ENCODE measurements around the gene PTPRN2.
A peak's percentile ranks its signal among the peaks of the same experiment; 100 is the strongest.
"Not testable (repeated sequence)": the region's sequence is repeated elsewhere in the genome, so short reads cannot be mapped to it uniquely, and the experiment has no call there.

Gene PTPRN2

GRCh38 chr7:158508802-158509385 lies 78.7 kb downstream of the PTPRN2 start:
- peak in 2 of 3 experiments; percentile 60 to 75 for DNase-seq

- DNase-seq = peak in 2 of 3 experiments; percentile 69 to 88
Observed at GRCh38 chr7:158508321-158508720, 79.3 kb downstream of the PTPRN2 start.

GRCh38 chr7:158507917-158508316 lies 79.7 kb downstream of the PTPRN2 start:
- DNase-seq = no peak

GRCh38 chr7:158507175-158507574 lies 80.4 kb downstream of the PTPRN2 start:
- DNase-seq = not testable (repeated sequence)

GRCh38 chr7:158506626-158507025 lies 81.0 kb downstream of the PTPRN2 start:
- no peak for DNase-seq

- DNase-seq = no peak
Observed at GRCh38 chr7:158505683-158506082, 81.9 kb downstream of the PTPRN2 start.

- no peak for DNase-seq
Observed at GRCh38 chr7:158502068-158502750, 85.4 kb downstream of the PTPRN2 start.

GRCh38 chr7:158501393-158502067 lies 86.1 kb downstream of the PTPRN2 start:
- DNase-seq = no peak

GRCh38 chr7:158500651-158501052 lies 87.0 kb downstream of the PTPRN2 start:
- DNase-seq = no peak

GRCh38 chr7:158499082-158499455 lies 88.6 kb downstream of the PTPRN2 start:
- DNase-seq = peak in 1 of 3 experiments; percentile 19

- DNase-seq = no peak
Observed at GRCh38 chr7:158498443-158499081, 89.1 kb downstream of the PTPRN2 start.

GRCh38 chr7:158497627-158498026 lies 90.0 kb downstream of the PTPRN2 start:
- DNase-seq = peak in 1 of 3 experiments; percentile 39

- peak; percentile 70 to 91 (median 81) for DNase-seq
Observed at GRCh38 chr7:158495786-158496185, 91.8 kb downstream of the PTPRN2 start.

- DNase-seq = peak; percentile 45 to 86 (median 77)
Observed at GRCh38 chr7:158495216-158495615, 92.4 kb downstream of the PTPRN2 start.

- DNase-seq = peak in 2 of 3 experiments; percentile 52 to 71
Observed at GRCh38 chr7:158494643-158495042, 93.0 kb downstream of the PTPRN2 start.

GRCh38 chr7:158494162-158494586 lies 93.4 kb downstream of the PTPRN2 start:
- DNase-seq = peak; percentile 51 to 66 (median 52)

GRCh38 chr7:158492367-158492764 lies 95.3 kb downstream of the PTPRN2 start:
- peak in 2 of 3 experiments; percentile 34 to 81 for DNase-seq

- no peak for DNase-seq
Observed at GRCh38 chr7:158491094-158491493, 96.5 kb downstream of the PTPRN2 start.

GRCh38 chr7:158490171-158490782 lies 97.3 kb downstream of the PTPRN2 start:
- no peak for DNase-seq

- no peak for DNase-seq
Observed at GRCh38 chr7:158489462-158490155, 98.0 kb downstream of the PTPRN2 start.

- peak in 2 of 3 experiments; percentile 54 to 79 for DNase-seq
Observed at GRCh38 chr7:158488181-158488971, 99.2 kb downstream of the PTPRN2 start.
